ENCODE measurements around the gene GAB3. TPM values are rescaled to one million over a fixed set of nuclear protein-coding genes. Genes with fewer than 3 reads are reported as not detected.
A peak's percentile ranks its signal among the peaks of the same experiment; 100 is the strongest.

GAB3 gene
- total RNA-seq, 1 donor from 2014 or later: 0.67 TPM

GRCh38 chrX:154761977-154762536 is 11.2 kb upstream of the GAB3 start:
- Mint-ChIP-seq H3K36me3 (peaks cover 7% of the 10 kb centered on the region), H3K4me3 (peak overlapping the region; percentile 82), H3K27me3 (ENCODE audit: low read depth) (no peaks in the 10 kb centered on the region)

GRCh38 chrX:154758696-154759095 is 7.8 kb upstream of the GAB3 start:
- no peak for TF ChIP-seq CTCF (IDR thresholded peaks at IDR 0.05; ENCODE audit: unreplicated experiment)
- DNase-seq (ENCODE audit: low spot score in 2 of 2, unreplicated experiment in 2 of 2): no peak
- no peak overlapping the region for H3K4me3 Mint-ChIP-seq
- no peak overlapping the region for H3K27ac Mint-ChIP-seq
- H3K27me3 Mint-ChIP-seq (ENCODE audit: low read depth): peaks cover 14% of the 10 kb centered on the region
- peaks cover 10% of the 10 kb centered on the region for H3K4me1 Mint-ChIP-seq
- H3K9me3 Mint-ChIP-seq: peaks cover 16% of the 10 kb centered on the region
- no peaks in the 10 kb centered on the region for H3K36me3 Mint-ChIP-seq

More at GRCh38 chrX:154761977-154762536, 11.2 kb upstream of the GAB3 start:
- Mint-ChIP-seq H3K27ac (peak overlapping the region; percentile 95), H3K9me3 (peaks cover 11% of the 10 kb centered on the region), H3K4me1 (peaks cover 12% of the 10 kb centered on the region)
- TF ChIP-seq CTCF (IDR thresholded peaks at IDR 0.05; ENCODE audit: unreplicated experiment): no peak
- no peak for DNase-seq (ENCODE audit: low spot score in 2 of 2, unreplicated experiment in 2 of 2)

GRCh38 chrX:154751669-154752271 is 893 bp upstream of the GAB3 start:
- Mint-ChIP-seq H3K4me3 (peak overlapping the region; percentile 9), H3K27me3 (ENCODE audit: low read depth) (peaks cover 59% of the 10 kb centered on the region), H3K9me3 (peaks cover 6% of the 10 kb centered on the region), H3K4me1 (no peaks in the 10 kb centered on the region), H3K36me3 (no peaks in the 10 kb centered on the region), H3K27ac (no peak overlapping the region)
- DNase-seq (ENCODE audit: low spot score in 2 of 2, unreplicated experiment in 2 of 2): no peak
- TF ChIP-seq CTCF (IDR thresholded peaks at IDR 0.05; ENCODE audit: unreplicated experiment): no peak

GRCh38 chrX:154751203-154751668 is 359 bp upstream of the GAB3 start:
- H3K9me3 Mint-ChIP-seq: peaks cover 8% of the 10 kb centered on the region
- no peaks in the 10 kb centered on the region for H3K4me1 Mint-ChIP-seq
- DNase-seq (ENCODE audit: low spot score in 2 of 2, unreplicated experiment in 2 of 2): no peak
- H3K36me3 Mint-ChIP-seq: no peaks in the 10 kb centered on the region
- TF ChIP-seq CTCF (IDR thresholded peaks at IDR 0.05; ENCODE audit: unreplicated experiment): no peak
- peak overlapping the region; percentile 9 for H3K4me3 Mint-ChIP-seq
- H3K27me3 Mint-ChIP-seq (ENCODE audit: low read depth): peaks cover 59% of the 10 kb centered on the region
- H3K27ac Mint-ChIP-seq: no peak overlapping the region

GRCh38 chrX:154749856-154750255 is 1.0 kb downstream of the GAB3 start:
- TF ChIP-seq CTCF (IDR thresholded peaks at IDR 0.05; ENCODE audit: unreplicated experiment): no peak
- H3K27ac Mint-ChIP-seq: no peak overlapping the region
- H3K36me3 Mint-ChIP-seq: no peaks in the 10 kb centered on the region
- peaks cover 11% of the 10 kb centered on the region for H3K9me3 Mint-ChIP-seq
- peaks cover 56% of the 10 kb centered on the region for H3K27me3 Mint-ChIP-seq (ENCODE audit: low read depth)
- no peaks in the 10 kb centered on the region for H3K4me1 Mint-ChIP-seq
- DNase-seq (ENCODE audit: low spot score in 2 of 2, unreplicated experiment in 2 of 2): no peak
- no peak overlapping the region for H3K4me3 Mint-ChIP-seq

Measured in mesothelial cell of epicardium (in vitro differentiated cells).